ENCODE data around the gene CACNA2D1.

The CACNA2D1 gene

DNA sequence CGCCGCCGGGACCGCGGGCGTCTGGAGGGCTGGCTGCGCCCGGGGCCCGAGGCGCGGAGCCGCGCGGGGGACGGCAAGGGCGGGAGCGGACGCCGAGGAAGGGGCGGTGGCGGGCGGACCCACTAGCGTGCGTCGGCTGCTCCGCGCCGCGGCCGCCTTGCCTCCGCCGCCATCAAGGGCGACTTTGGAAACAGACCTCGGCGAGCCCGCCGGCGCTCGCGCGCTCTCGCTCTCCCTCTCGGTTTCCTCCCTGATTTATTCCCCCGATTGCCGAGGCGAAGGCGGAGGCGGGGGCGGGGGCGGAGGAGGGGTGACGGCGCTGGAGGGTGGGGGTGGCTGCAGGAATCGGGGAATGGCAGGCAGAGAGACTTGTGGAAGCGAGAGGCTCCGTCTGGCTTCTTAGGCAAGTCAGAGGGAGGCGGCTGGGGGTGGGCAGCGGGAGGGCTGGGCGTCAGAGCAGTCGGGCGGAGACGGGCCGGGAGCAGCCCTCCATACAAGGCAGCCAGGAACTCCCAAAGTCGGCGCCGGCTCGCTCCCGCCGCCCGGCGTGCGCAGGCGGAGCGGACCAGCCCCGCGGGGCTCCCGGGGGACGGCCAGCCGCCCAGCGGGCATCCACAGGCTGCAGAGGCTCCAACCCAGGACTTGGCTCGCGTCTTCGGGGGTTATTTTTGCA is at the start of gene CACNA2D1:
Gene CACNA2D1, minus strand, starts transcription at position 231 of the 673 bp plus-strand sequence.
- peak; percentile 90 for DNase-seq (ENCODE audit: low read depth)

DNA sequence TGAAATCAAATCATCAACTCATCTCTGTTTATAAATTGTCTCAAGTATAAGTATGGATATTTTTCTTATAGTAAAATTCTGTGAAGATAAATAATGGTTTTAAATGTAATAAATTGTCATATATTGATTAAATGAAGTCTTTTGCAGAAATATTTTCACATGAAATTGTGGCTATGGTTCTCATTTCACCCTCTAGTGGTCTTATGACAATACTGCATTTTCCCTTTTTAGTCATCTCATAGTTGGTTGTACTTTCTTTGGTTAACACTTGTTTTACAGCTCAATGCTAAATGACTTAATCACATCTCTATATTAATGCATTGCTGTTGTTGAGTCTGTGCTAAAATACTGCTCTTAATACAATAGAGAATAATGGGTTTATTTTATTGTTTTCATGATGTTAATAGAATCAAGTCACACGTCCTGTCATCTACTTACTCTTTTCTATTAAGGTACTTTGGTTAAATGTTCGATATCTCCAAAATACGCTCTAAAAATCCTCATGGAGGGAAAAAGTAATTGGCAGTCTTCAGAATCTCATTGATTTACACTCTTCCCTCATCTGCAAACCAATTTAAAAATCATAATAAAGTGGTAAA is 38.0 kb upstream of the CACNA2D1 start:
- peak; percentile 8 for DNase-seq (ENCODE audit: low read depth)

DNA sequence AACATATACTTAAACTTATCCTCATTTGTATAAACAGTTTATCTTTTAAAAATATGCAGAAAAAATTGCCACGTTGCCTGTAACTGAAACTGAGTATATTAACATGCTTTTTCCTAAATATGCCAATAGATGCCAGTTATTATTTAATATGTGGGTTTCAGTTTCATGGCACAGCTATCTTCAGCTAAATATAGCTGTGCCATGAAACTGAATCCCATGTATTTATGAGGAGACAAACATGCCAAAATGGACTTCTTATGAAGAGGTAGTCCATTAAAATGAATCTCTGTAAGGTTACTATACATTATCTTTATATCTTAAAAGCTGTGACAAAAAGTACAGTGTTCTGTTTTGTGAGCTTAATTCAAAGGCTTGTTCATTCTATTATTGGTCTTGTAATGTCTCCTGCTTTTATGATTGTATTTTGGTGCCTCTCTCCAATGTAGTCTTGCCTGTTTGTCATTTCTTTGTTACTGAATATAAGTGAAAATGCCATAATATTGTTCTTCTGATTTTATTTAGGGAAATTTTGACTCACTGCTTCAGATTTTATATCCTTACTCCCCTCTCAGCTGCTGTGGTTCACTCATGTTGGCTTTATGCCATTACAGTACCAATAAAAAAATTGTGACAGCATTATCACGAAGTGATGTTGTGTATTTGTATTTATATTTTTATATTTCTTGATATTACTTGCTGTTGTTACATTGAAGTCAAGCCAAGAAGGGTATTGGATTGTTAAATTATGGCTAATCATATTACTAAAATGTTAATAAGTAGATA is 34.3 kb upstream of the CACNA2D1 start:
- DNase-seq (ENCODE audit: low read depth) = no peak

DNA sequence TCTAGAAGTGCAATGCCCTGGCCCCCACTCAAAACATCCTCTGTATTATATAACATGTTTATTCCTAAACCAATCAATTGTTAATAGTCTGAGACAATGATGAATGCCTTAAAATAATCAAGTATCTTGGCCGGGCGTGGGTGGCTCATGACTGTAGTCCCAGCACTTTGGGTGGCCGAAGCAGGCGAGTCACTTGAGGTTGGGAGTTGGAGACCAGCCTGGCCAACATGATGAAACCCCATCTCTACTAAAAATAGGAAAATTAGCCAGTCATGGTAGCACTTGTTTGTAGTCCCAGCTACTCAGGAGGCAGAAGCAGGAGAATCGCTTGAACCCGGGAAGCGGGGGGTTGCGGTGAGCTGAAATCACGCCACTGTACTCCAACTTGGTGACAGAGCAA is 29.4 kb upstream of the CACNA2D1 start:
- no peak for DNase-seq (ENCODE audit: low read depth)

DNA sequence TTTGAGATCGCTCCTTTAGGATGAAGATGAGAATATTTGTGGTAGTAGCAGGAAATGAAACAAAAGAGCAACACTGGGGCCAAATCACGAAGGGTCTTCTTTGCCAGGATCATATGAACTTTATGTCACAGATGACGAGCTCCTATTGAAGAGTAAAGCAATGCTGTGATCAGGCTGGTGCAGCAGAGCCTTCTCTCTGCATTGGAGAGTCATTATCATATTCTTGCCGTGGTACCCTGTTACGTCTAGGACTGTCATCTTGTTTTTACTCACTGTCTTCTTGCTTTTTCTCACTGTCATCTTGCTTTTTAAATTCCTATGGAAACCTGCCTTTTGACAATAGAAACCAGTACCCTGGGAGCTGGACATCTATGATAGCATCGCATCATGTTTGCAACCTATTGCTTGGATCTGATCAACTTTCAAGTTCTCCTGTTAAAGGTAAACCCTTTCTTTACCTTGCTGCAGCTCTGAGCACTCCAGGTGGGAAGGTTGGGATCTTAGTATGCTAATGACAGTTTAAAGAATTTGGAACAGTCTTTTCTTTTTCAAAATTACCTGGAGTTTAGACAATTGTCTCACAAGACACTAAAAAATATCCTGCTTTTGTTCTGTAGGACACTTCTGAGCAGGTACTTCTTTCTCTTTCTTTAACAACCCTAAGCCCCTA is 27.9 kb upstream of the CACNA2D1 start:
- no peak for DNase-seq (ENCODE audit: low read depth)

DNA sequence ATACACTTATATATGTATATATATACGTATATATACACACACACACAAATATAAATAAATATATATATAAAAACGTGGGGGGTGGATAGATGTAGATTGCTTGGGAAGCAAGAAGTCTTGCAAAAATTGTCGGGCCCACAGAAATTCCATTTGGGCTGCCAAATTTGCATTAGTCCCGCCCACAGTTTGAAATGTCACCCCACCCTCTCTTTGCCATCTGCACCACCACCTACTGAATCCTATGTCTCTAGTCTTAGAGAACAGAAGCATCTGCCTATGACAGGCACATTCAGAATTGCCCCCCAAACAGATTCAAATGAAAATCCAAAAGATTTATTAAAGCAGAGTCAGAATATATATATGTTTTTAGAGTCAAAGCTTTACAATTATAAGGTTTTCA is 25.6 kb upstream of the CACNA2D1 start:
- no peak for DNase-seq (ENCODE audit: low read depth)

DNA sequence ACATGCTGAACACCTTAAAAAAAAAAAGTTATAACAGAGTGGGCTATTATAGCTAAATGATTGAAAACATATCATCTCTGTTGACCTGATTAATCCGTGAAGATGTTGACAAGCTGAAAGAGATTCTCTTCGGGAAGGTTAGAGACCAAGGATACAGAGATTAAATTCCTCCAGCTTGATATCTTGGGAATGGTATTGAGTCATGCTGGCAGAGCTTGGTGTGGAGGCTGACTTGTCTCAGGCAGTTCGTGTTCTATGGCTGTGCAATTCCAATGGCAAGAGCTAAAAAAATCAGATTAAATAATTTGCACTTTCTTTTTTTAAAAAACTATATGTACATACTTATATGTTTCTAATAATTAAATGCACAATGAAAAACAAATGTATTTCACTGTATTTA is 24.9 kb upstream of the CACNA2D1 start:
- no peak for DNase-seq (ENCODE audit: low read depth)

DNA sequence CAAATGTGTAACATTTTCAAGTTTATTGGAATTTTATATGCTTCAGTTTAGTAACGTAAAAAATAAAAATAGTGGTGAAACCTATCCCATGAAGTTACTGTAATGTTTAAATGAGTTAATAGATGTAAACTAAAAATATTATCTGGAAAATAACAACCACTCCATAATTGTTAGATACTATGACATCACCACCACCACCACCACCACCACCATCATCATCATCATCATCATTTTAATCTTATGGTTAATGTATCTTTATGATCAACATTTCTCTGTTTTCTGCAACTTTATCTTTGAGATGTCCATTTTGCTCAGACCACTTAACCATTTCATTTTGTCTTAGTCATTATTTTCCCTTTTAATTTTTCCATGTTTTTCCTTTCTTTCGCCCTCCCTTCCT is 23.4 kb upstream of the CACNA2D1 start:
- DNase-seq (ENCODE audit: low read depth) = no peak

DNA sequence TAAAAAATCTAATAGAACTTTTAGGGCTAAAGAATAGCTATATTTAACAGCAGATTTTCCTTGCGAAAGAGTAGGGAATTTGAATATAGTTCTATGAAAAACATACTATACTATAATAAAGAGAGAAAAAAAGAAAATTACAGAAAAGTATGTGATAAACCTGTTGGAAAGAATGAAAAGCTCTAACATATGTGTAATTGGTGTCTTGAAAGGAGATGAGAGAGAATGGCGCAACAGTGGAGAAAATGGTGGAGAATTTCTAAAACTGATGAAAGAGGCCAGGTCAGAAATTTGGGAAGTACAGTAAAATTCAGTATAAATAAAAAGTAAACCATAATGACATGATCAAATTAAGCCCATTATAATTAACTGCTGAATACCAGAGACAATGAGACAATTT is 20.8 kb upstream of the CACNA2D1 start:
- DNase-seq (ENCODE audit: low read depth) = no peak

DNA sequence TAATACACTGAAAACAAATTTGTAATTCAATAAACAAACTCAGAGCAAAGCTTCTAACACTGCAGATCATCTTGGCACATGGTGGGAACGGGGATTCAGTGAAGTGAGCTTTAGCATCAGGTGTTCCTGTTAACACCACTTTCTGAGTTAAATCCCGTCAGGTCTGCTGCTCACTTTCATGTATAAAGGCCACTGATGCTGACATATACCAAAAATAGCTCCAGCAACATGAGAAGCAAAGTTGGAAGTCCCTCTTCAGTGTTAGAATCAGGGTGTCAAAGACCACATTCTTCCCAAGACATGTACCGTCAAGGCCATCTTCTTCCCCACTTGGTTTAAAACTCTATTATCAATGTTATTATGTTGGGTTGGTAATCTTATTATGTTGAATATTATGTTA is 11.7 kb upstream of the CACNA2D1 start:
- no peak for DNase-seq (ENCODE audit: low read depth)

DNA sequence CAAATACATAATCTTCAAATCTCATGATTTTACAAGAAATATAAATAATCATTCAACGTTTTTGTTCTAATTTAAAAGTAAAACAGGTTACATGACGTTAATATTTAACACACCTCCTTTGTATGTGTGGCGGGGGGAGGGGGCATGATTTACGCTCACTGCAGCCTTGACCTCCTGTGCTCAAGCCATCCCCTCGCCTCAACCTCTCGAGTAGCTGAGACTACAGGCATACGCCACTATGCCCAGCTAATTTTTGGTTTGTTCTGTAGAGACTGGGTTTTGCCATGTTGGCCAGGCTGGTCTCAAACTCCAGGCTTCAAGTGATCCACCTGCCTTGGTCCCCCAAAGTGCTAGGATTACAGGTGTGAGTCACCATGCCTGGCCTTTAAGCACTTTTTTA is 7.2 kb upstream of the CACNA2D1 start:
- no peak for DNase-seq (ENCODE audit: low read depth)

DNA sequence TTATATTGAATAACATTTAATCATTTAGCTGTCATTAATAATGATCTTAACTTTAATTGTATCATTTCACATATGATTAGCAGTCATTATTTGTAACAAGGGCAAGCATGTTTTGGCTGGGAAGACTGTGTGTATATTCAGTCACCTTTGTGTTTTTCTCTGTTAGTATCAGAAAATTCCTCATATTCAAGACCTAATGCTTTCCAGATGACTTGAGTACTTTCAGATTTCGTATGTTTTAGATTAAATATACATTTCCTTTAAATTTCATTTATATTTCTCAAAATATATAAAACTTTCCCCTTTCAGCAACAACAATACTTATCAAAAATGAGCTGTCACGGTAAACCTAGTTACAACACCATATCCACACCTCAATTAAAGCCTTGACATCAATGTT is 6.3 kb upstream of the CACNA2D1 start:
- no peak for DNase-seq (ENCODE audit: low read depth)

DNA sequence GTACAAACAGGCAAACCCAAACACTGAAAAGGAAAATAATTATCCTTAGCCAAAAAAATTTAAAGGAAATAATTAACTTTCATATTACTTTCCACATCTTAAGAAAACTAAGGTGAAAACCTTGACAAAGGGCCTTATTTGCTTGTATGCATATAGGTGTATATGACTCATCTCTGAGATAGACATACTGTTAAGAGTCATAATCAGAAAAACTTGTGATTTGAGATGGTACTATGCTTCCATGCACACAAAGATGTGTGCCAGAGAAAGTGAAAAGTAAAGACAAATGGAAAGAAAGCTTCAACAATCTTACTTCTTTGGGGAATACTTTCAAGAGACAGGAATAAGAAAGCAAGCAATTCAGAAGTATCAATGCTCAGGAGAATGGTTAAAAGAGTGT is 3.3 kb upstream of the CACNA2D1 start:
- DNase-seq (ENCODE audit: low read depth) = no peak

DNA sequence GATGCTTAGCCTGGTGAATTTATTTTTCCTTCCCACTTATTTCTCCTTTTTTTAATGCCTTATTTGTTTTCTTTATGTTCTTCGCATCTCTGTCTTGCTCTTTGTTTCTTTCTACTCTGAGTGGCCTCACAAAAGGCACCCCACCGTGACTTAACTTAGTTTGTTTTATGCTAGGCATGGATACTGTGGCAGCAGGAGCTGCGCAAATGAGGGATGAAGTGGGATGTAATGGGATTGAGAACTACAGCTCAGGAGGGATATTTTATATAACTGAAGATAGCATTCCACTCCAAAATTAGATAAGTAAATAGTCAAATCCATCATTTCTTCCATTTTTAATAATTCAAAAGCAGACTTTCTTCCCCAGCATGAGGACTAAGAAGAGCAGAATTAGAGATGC is 1.7 kb upstream of the CACNA2D1 start:
- DNase-seq (ENCODE audit: low read depth) = no peak

DNA sequence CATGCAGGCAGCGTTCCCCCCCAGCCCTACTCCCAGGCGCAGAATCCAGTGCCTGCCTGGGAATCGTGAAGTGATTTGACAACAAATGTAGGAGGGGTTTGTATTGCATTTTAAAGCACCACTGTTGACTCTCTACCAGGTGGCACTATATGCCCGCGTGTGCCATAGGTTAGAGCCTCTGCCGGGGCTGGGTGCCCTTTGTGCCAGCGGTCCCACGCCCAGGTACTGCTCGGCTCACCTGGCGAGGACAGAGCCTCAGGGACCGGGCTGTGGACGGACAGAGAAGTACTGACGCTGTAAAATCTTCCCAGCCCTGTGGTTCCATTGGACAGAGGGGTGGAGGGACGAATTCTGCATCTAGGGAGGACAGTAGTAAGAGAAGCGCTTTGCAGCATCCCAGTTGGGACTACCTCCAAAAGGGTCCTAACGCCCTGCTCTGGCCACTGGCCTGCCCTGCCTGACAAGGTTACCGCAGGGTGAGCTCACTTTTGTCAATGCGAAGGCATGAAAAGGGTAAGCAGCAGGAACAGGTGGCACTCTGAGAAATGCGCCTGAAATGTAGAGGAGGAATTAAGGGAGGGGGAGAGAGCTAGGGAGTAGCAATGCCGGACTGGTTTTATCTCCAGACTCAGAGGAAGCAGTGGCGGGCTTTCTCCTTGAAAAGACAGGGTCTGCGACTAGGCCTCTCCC is 788 bp upstream of the CACNA2D1 start:
- DNase-seq (ENCODE audit: low read depth) = no peak

DNA sequence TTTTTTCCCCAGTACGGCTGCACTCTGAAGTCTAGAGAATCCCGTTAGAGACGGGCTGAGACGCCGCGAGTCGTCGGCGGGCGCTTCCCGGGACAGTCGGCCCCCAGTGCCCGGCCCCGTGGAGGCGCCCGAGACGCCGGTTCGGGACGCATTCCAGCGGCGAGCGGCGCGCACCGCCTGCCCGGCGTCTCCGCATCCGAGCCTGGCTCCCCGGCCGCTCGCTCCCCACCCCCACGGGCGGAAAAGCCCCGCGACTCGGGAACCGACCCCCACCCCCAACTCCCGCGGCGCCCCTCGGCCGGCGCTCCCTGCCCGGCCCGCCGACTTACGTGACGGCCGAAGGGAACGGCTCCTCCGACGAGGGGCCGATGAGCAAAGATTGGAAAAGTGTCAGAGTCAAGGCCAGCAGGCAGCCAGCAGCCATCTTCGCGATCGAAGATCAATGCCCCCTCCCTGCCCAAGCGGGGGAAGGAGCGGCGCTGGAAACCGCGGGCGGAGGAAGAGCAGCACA is 486 bp downstream of the CACNA2D1 start:
- DNase-seq (ENCODE audit: low read depth) = no peak

DNA sequence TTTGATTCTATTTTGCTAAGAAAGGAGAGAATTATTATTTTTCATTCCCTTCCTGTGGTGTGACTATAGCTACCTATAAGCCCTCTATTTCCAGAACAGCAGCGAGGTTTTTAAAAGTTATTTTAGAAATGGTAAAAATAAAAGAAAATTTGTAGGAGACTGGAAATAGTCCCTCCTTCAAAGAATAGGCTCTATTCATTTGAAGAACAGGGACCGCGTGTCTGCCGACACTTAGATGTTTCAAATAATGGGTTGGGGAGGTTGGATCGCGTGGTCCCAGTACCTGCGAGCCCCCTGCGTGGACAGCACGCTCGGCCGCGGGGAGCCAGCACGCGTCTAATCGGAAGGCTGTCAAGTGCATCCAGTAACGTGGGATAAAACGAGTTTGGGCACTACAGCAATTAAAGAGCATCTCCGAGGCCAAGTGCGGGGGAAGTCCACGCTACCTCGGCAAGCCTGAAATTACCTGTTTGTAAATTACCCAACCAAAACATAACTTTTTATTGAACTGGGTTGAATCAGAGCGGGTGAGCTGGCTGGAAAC is 1.0 kb downstream of the CACNA2D1 start:
- no peak for DNase-seq (ENCODE audit: low read depth)

DNA sequence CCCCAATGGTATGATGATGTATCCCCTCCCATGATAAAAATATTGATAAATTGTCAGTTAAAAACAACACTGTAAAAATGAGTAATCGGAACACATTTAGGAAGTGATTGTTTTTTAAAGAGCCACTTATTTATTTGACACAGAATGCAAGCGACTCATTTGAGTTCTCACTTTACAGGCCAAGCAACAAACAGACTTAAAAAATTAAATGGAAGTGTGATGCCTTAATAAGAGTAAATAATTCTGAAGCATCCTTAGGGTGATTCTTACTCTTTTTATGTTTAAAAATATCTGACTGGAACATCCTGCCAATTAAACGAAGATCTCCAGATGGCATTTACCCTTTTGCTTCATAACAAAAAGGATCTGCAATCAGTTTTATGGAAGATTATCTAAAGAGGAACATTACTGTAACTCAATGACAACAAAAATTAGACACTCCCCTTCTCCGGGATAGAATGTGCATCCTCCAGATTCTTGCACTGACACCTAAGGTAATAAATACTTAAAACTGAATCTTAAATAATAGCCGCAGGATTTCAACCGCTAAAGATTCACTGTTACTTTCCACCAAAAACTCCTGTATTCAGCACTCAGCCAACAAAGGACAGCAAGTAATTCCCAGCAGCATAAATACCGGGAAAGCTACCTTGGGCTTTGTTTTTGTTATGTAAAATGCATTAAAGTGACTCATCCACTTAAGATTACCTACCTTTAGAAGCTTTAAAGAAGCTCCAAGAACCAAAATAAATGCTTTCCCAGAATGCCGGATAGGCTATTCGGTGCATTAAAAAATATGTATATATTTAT is 1.7 kb downstream of the CACNA2D1 start:
- DNase-seq (ENCODE audit: low read depth) = no peak

DNA sequence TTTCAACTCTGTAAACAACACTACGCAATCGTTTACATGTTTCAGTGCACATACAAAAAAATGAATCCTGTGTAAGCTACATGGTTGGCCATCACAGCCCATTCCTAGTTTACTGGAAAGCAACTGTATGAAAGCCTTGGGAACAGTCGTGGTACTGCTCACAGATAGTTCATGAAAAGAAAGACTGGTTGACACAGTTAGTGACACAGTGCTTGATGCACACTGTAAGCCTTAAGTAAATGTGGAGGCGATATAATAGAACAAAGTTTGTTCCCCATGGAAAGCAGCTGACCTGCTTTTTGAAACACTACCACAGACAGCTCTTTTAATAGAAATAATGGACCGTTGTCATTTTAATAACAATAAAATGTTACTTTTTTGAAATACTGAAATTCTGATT is 5.1 kb downstream of the CACNA2D1 start:
- no peak for DNase-seq (ENCODE audit: low read depth)

DNA sequence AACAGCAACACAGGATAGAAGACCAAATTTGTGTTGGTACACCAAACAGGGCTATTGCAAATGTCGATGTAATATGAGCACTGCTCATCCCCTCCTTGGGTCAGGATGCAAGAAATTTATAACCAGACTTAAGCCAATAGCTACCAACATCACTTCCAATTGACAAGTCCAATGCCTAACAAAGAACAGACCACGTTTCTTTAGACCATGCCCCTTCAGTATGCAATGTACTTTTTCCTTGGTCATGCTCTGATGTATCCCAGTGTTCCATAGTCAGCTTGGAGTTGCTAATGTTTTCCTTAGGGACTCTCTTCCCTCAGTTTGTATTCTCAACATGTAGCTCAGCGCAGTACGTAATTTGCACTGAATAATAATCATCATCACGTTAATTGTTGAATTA is 7.8 kb downstream of the CACNA2D1 start:
- DNase-seq (ENCODE audit: low read depth) = no peak

Data from fibroblast of the conjunctiva (primary cell).